GM19099 (cell line): ENCODE results near the gene BIVM.

ENCODE experiments used
- POLR2A ChIP-seq: IDR thresholded peaks from 3 replicates; pipeline ENCODE4 v1.6.1; 2011; ENCODE audit warnings: low read depth; ENCODE audit not compliant: insufficient read length; ENCODE audit errors: extremely low read depth

Gene BIVM

DNA sequence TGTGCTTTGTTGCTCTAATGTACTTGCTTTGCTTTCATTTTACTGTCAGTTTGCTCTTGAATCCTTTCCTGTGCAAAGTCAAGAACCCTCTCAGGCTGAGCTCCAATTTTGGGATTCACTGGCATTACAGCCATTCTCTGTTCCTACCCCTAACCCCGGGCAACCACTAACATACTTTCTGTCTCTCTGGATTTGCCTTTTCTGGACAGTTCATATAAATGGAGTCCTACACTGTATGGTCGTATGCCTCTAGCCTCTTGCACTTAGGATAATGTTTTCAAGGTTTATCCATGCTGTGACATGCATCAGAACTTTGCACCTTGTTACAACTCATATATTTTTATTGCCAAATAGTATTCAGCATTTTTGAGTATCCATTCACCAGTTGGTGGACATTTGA lies 22.6 kb upstream of the BIVM start:
- TF ChIP-seq POLR2A: no peak

- no peak for TF ChIP-seq POLR2A
These were observed 21.2 kb upstream of the BIVM start for GRCh38 chr13:102777736-102778135.

DNA sequence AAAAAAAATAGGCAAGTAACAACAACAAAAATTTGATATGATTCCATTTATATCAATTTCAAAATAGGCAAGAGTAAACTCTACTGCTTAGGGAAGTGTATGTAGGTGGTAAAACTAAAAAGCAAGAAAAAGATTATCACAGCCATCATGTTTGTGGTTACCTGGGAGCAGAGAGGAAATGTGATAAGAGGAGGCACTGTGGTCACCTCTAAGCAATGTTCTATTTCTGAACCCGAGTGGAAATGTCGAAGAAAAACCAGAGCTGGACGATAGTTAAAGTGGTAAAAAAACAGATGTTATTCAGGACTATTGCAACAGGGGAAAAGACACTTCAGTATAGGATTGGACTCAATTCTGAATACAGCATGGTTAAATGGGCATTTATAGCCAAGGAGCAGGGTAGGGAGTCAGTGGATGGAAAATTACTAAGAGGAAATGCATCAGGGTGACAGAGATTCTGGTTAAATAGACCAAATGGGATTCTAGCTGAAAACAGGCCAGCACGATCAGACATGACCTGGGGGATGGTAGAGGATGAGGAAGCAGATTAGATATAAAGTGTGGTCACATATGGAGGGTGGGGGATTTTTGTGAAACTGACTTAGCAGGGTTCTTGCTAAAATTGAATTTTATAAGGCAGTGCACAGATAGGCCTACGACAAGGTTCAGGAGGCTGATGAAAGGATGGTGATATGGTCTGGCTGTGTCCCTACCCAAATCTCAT lies 19.3 kb upstream of the BIVM start:
- TF ChIP-seq POLR2A: no peak

DNA sequence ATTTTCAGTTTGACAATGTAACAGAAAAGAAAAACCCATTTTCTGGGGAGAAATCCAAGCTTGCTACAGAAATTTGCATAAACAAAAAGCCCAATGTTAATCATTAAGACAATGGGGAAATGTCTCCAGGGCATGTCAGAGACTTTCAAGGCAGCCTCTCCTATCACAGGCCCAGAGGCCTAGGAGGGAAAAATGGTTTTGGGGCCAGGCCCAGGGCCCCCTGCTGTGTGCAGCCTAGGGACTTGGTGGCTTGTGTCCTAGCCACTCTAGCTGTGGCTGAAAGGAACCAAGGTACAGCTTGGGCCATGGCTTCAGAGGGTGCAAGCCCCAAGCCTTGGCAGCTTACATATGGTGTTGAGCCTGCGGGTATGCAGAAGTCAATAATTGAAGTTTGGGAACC lies 17.3 kb upstream of the BIVM start:
- TF ChIP-seq POLR2A: no peak

GRCh38 chr13:102784483-102784882 lies 14.4 kb upstream of the BIVM start:
- TF ChIP-seq POLR2A: no peak

GRCh38 chr13:102788683-102789082 lies 10.2 kb upstream of the BIVM start:
- TF ChIP-seq POLR2A: no peak

DNA sequence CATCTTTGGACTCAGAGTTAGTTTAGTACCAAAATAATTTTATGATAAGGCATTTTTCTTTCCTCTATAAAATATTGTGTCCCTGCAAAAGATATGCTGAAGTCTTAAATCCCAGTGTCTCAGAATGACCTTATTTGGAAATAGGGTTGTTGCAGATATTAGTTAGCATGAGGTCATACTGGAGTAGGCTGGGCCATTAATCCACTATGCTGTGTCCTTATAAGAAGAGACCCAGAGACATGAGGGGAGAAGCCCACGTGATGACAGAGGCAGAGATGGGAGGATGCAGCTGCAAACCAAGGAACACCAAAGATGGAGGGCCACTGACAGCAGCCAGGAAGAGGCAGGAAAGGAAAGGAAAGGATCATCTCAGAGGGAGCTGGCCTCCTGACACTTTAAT lies 6.5 kb upstream of the BIVM start:
- TF ChIP-seq POLR2A: no peak

GRCh38 chr13:102793611-102794355 lies 5.1 kb upstream of the BIVM start:
- no peak for TF ChIP-seq POLR2A

GRCh38 chr13:102799426-102800144 lies 666 bp downstream of the BIVM start:
- no peak for TF ChIP-seq POLR2A

GRCh38 chr13:102800145-102801041 lies 1.5 kb downstream of the BIVM start:
- peak; percentile 69 for TF ChIP-seq POLR2A

DNA sequence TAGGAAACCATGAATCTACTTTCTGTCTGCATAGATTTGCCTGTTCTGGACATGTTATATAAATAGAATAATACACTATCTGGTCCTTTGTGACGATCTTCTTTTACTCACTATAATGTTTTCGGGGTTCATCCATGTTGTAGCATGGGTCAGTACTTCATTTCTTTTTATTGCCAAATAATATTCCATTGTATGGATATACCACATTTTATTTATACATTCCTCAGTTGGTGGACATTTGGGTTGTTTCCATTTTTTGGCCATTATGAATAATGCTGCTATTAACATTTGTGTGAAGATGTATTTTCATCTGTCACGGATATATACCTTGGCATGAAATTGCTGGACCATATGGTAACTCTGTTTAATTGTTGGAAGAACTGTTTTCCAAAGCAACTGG lies 6.8 kb downstream of the BIVM start:
- TF ChIP-seq POLR2A: no peak

DNA sequence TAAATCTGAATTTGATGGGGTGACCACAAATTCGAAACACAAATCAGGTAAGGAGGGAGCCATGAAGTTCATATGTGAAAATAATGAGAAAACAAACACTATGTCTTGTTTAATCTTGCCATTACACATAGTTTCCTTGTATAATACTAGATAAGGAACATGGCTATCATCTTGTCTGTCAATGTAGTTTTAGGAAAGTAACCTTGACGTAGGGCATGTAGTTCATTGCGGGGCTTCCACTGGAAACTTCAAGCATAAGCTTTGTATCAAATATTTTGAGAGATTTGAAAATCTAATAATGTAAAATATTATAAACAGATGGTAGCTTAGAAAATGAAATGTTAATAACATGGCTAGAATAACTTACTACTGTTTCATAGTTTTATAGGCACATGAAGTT lies 8.8 kb downstream of the BIVM start:
- TF ChIP-seq POLR2A: no peak

GRCh38 chr13:102812611-102813287 lies 13.8 kb downstream of the BIVM start:
- no peak for TF ChIP-seq POLR2A

DNA sequence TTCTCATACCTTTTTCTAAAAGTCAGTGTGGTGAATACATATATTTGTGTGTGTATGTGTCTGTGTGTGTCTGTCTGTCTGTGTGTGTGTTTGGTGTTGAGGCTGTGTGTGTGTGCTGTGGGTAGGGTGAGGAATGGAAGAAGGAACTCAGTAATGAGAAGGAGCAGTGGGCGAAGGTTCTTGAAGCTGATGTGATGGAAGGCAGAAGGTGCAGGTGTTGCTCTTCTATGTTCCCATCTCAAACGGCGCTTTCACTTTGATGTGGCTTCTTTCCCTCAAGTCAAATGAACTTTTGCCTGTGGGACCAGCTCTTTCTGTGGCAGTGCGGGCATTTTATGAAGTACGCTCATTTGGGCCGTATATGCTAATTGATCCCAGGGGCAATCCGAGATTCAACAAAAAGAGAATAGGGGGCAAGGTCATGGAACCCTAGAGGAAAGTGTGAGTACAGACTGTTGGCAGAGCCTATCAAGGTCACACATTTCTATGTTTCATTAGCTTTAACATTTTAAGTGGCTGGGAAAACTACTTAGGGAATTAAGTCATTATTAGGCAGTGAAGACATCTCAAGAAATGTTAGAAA lies 15.2 kb downstream of the BIVM start:
- no peak for TF ChIP-seq POLR2A

DNA sequence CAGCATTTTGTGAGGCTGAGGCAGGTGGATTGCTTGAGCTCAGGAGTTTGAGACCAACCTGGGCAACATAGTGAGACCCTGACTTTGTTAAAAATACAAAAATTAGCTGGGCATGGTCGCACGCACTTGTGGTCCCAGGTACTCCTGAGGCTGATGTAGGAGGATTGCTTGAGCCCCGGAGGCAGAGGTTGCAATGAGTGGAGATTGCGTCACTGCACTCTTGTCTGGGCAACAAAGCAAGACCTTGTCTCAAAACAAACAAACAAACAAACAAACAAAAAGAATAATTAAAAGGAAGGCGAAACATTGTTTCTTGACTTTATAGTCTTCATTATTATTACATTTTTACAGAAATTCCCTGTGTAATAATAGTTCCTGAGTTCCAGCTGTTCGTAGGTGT lies 15.9 kb downstream of the BIVM start:
- no peak for TF ChIP-seq POLR2A

- TF ChIP-seq POLR2A: no peak
These were observed 16.9 kb downstream of the BIVM start for GRCh38 chr13:102815788-102816187.
